Peyer's patch (tissue), 4 donors: Measurements from ENCODE around the gene CHST6.

ENCODE experiments used
- POLR2A ChIP-seq, 2 donors: fragments of 450-650 bp; IDR thresholded peaks; one replicate each; pipeline ENCODE4 v1.5.1; 2017; ENCODE audit warnings: antibody characterized with exemption in 2 of 2, mild to moderate bottlenecking in 2 of 2, moderate library complexity in 2 of 2
- TF ChIP-seq, protein P1 (sequence below), 6 experiments: fragments of 450-650 bp in 4 of 6; fragments of 200-600 bp in 2 of 6; sonication (generic) in 1 of 6; IDR thresholded peaks; one replicate each; pipeline ENCODE4 v1.5.1; 2017 to 2019; ENCODE audit warnings: antibody characterized with exemption in 6 of 6, mild to moderate bottlenecking in 3 of 6, moderate library complexity in 1 of 6

DNA sequence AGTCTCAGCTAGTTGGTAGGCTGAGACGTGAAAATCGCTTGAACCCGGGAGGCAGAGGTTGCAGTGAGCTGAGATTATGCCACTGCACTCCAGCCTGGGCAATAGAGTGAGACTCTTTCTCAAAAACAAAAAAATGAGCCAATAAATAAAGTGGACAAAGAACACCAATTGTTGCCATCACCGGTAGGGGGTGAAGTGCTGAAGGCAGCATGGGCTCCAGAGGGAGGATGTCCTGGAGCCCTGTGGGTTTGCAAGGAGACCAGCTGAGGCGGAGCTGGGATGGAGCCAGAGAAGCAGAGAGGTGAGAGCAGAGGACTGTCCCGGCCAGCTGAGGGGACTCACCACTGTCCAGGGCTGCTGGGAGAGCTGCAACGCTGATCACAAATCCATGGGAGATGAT is 13.8 kb downstream of the CHST6 start:
- TF ChIP-seq, protein P1, sequence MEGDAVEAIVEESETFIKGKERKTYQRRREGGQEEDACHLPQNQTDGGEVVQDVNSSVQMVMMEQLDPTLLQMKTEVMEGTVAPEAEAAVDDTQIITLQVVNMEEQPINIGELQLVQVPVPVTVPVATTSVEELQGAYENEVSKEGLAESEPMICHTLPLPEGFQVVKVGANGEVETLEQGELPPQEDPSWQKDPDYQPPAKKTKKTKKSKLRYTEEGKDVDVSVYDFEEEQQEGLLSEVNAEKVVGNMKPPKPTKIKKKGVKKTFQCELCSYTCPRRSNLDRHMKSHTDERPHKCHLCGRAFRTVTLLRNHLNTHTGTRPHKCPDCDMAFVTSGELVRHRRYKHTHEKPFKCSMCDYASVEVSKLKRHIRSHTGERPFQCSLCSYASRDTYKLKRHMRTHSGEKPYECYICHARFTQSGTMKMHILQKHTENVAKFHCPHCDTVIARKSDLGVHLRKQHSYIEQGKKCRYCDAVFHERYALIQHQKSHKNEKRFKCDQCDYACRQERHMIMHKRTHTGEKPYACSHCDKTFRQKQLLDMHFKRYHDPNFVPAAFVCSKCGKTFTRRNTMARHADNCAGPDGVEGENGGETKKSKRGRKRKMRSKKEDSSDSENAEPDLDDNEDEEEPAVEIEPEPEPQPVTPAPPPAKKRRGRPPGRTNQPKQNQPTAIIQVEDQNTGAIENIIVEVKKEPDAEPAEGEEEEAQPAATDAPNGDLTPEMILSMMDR (IDR thresholded peaks at IDR 0.05), result no peak
- TF ChIP-seq POLR2A (IDR thresholded peaks at IDR 0.05), result no peak
